WTC11 (cell line): Measurements from ENCODE around the gene STK26. TPM values are rescaled to one million over a fixed set of nuclear protein-coding genes. Genes with fewer than 3 reads are reported as not detected.

Experiments
- ATAC-seq: fragments of 200-7000 bp; cut with Tn5 transposase; 2 replicates; pipeline ENCODE4 v1.10.0; 2021; ENCODE audit warnings: mild to moderate bottlenecking, moderate library complexity
- CTCF ChIA-PET: fragments of 300-600 bp; sonication (Branson Sonifier 250); formaldehyde crosslinking; loops from one replicate; lab custom pipeline; 2021; ENCODE audit warnings: antibody characterized with exemption; lab: Charles Lee
- POLR2A ChIA-PET: fragments of 350-600 bp; sonication (Branson Sonifier 250); formaldehyde crosslinking; loops from one replicate; lab custom pipeline; 2021; ENCODE audit warnings: antibody characterized with exemption; lab: Charles Lee
- DNase-seq: peaks from one replicate; pipeline ENCODE4 v3.0.0; 2021; ENCODE audit warnings: low spot score
- H3K27ac Mint-ChIP-seq: 2 replicates; pipeline ENCODE4 v1.8.0; 2021; ENCODE audit warnings: mixed read lengths
- H3K27me3 Mint-ChIP-seq: 2 replicates; pipeline ENCODE4 v1.8.0; 2021; ENCODE audit warnings: low read depth, mild to moderate bottlenecking, moderate library complexity, mixed read lengths
- H3K36me3 Mint-ChIP-seq: 2 replicates; pipeline ENCODE4 v1.8.0; 2021; ENCODE audit warnings: mixed read lengths
- H3K4me1 Mint-ChIP-seq: 2 replicates; pipeline ENCODE4 v1.8.0; 2022; ENCODE audit warnings: mixed read lengths
- H3K4me3 Mint-ChIP-seq: 2 replicates; pipeline ENCODE4 v1.8.0; 2021; ENCODE audit warnings: mild to moderate bottlenecking, moderate library complexity, mixed read lengths
- H3K9me3 Mint-ChIP-seq: 2 replicates; pipeline ENCODE4 v1.8.0; 2021; ENCODE audit warnings: mixed read lengths
- AFF4 ChIP-seq: sonication (generic); formaldehyde crosslinking; IDR thresholded peaks from 2 replicates; pipeline ENCODE4 v1.8.1; 2023; ENCODE audit warnings: mild to moderate bottlenecking, missing genetic modification reagents, borderline replicate concordance
- ARID4B ChIP-seq: sonication (generic); formaldehyde crosslinking; IDR thresholded peaks from 2 replicates; pipeline ENCODE4 v1.8.0; 2023; ENCODE audit warnings: missing genetic modification reagents, mild to moderate bottlenecking, borderline replicate concordance
- ATF6 ChIP-seq: sonication (generic); formaldehyde crosslinking; IDR thresholded peaks from 2 replicates; pipeline ENCODE4 v1.8.1; 2023; ENCODE audit warnings: mild to moderate bottlenecking, missing genetic modification reagents
- CBFB ChIP-seq: sonication (generic); formaldehyde crosslinking; IDR thresholded peaks from 2 replicates; pipeline ENCODE4 v1.8.1; 2022; ENCODE audit warnings: mild to moderate bottlenecking, low read depth, missing genetic modification reagents
- FOXK1 ChIP-seq: sonication (generic); formaldehyde crosslinking; IDR thresholded peaks from 2 replicates; pipeline ENCODE4 v1.8.0; 2022; ENCODE audit warnings: mild to moderate bottlenecking, moderate library complexity, missing genetic modification reagents
- GABPB1 ChIP-seq: sonication (generic); formaldehyde crosslinking; IDR thresholded peaks from 2 replicates; pipeline ENCODE4 v1.8.1; 2023; ENCODE audit warnings: mild to moderate bottlenecking, missing genetic modification reagents
- IRF1 ChIP-seq: sonication (generic); formaldehyde crosslinking; IDR thresholded peaks from 2 replicates; pipeline ENCODE4 v1.8.0; 2023; ENCODE audit warnings: missing genetic modification reagents
- IRF2 ChIP-seq: sonication (generic); formaldehyde crosslinking; IDR thresholded peaks from 2 replicates; pipeline ENCODE4 v1.8.0; 2022; ENCODE audit warnings: low read depth, missing genetic modification reagents, borderline replicate concordance
- NR1H2 ChIP-seq: sonication (generic); formaldehyde crosslinking; IDR thresholded peaks from 2 replicates; pipeline ENCODE4 v1.9.0; 2021; ENCODE audit warnings: mild to moderate bottlenecking, moderate library complexity, missing genetic modification reagents
- NR2C2 ChIP-seq: sonication (generic); formaldehyde crosslinking; IDR thresholded peaks from 2 replicates; pipeline ENCODE4 v1.8.0; 2022; ENCODE audit warnings: mild to moderate bottlenecking, missing genetic modification reagents
- TP53 ChIP-seq: sonication (generic); formaldehyde crosslinking; IDR thresholded peaks from 2 replicates; pipeline ENCODE4 v1.8.1; 2023; ENCODE audit warnings: mild to moderate bottlenecking, missing genetic modification reagents
- ZBTB43 ChIP-seq: sonication (generic); formaldehyde crosslinking; IDR thresholded peaks from 2 replicates; pipeline ENCODE4 v1.8.1; 2023; ENCODE audit warnings: mild to moderate bottlenecking, missing genetic modification reagents
- ZMAT4 ChIP-seq: fragments of 250-450 bp; sonication (Bioruptor Pico); IDR thresholded peaks from 2 replicates; pipeline ENCODE4 v1.9.0; 2021; ENCODE audit warnings: mild to moderate bottlenecking
- ZNF121 ChIP-seq: sonication (generic); formaldehyde crosslinking; IDR thresholded peaks from 2 replicates; pipeline ENCODE4 v1.8.0; 2023; ENCODE audit warnings: missing genetic modification reagents
- ZNF281 ChIP-seq: sonication (generic); formaldehyde crosslinking; IDR thresholded peaks from 2 replicates; pipeline ENCODE4 v1.8.0; 2023; ENCODE audit warnings: mild to moderate bottlenecking, missing genetic modification reagents
- ZNF396 ChIP-seq: fragments of 250-450 bp; sonication (Bioruptor Pico); IDR thresholded peaks from 2 replicates; pipeline ENCODE4 v1.8.0; 2021; ENCODE audit warnings: mild to moderate bottlenecking, moderate library complexity, borderline replicate concordance
- total RNA-seq: library from RNA; stranded (reverse); gene quantifications from 3 replicates; pipeline ENCODE4 v1.2.3, GENCODE V29; 2021

STK26 gene
- total RNA-seq, 1 experiment from 2014 or later, result 77.6 TPM

GRCh38 chrX:132107291-132107690 is 84.2 kb downstream of the STK26 start:
- TF ChIP-seq ZMAT4 (CRISPR knock-in tag) (no peak), NR1H2 (CRISPR knock-in tag) (no peak), GABPB1 (CRISPR knock-in tag) (no peak), ATF6 (CRISPR knock-in tag) (no peak)
- ChIA-PET CTCF (interaction anchor here (0.7 kb wide), 1 partner anchor 122 kb away, joined by 3 read pairs; no protein-coding TSS in a partner anchor), POLR2A (no interaction called here)
- Mint-ChIP-seq H3K9me3 (peaks cover 4% of the 10 kb centered on the region; the same call in 1 of the 2 replicates), H3K27me3 (peaks cover 4% of the 10 kb centered on the region; the same call in 1 of the 2 replicates), H3K4me1 (peaks cover 4% of the 10 kb centered on the region; the same call in 1 of the 2 replicates), H3K4me3 (no peak overlapping the region), H3K36me3 (no peaks in the 10 kb centered on the region), H3K27ac (no peak overlapping the region)
- ATAC-seq (no peak), DNase-seq (no peak)

- ATAC-seq, result no peak
- peaks cover 15% of the 10 kb centered on the region for H3K4me1 Mint-ChIP-seq
- no peak overlapping the region for H3K4me3 Mint-ChIP-seq
- no peaks in the 10 kb centered on the region for H3K36me3 Mint-ChIP-seq
- H3K9me3 Mint-ChIP-seq, result no peaks in the 10 kb centered on the region
- TF ChIP-seq ARID4B (CRISPR knock-in tag), result no peak
- TF ChIP-seq TP53 (CRISPR knock-in tag), result no peak
- TF ChIP-seq FOXK1, result no peak
- TF ChIP-seq AFF4 (CRISPR knock-in tag), result no peak
- no peak for TF ChIP-seq ZNF121 (CRISPR knock-in tag)
- no peak for TF ChIP-seq NR2C2
- TF ChIP-seq ZMAT4 (CRISPR knock-in tag), result no peak
- TF ChIP-seq IRF1, result no peak
- no peak for TF ChIP-seq ZNF281
- TF ChIP-seq CBFB (CRISPR knock-in tag), result no peak
- no peak for TF ChIP-seq IRF2 (CRISPR knock-in tag)
- TF ChIP-seq ZBTB43, result no peak
- no peak for TF ChIP-seq ZNF396 (CRISPR knock-in tag)
- CTCF ChIA-PET, result interaction anchor here (0.6 kb wide), 1 partner anchor 23 kb away, joined by 4 read pairs; no protein-coding TSS in a partner anchor
- no peak overlapping the region for H3K27ac Mint-ChIP-seq
- H3K27me3 Mint-ChIP-seq, result peaks cover 3% of the 10 kb centered on the region; the same call in 1 of the 2 replicates
- POLR2A ChIA-PET, result no interaction called here
- DNase-seq, result no peak
These were observed 91.5 kb downstream of the STK26 start for GRCh38 chrX:132114607-132115006.
